Measurements from ENCODE around the gene ALDOA. TPM values are rescaled to one million over a fixed set of nuclear protein-coding genes. Genes with fewer than 3 reads are reported as not detected.

ALDOA gene
- total RNA-seq, result 89.8 TPM

GRCh38 chr16:30065102-30065942 lies at the start of gene ALDOA:
Gene ALDOA (plus strand): TSS chr16:30065760. CDS start chr16:30066898, 1,138 bp downstream.

DNA sequence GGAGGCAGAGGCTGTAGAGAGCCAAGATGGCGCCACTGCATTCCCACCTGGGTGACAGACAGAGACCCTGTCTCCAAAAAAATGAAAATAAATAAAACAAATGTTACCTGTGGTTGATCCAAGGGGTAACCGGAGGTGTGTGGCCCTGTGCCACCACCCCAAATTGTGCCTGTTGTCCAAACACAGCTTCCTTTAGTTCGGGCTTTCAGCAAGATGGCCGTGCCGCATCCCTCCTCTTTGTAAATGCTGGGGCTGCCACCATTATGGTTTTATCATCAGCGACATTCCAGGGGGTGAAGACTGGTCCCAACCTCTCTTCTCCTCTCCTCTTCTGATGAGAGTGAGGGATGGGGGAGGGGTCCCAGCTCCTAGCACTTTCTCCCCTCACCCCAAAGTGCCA lies 42.7 kb upstream of the ALDOA start, which contains the start of gene C16orf92:
Gene C16orf92, plus strand, starts transcription at position 312 of the 400 bp plus-strand sequence. CDS start 143 bp downstream, outside the sequence.

GRCh38 chr16:30030841-30031413 lies 34.6 kb upstream of the ALDOA start, which contains the start of gene TLCD3B:
Gene TLCD3B (minus strand): TSS chr16:30031271. CDS start chr16:30030527, 744 bp downstream.

GRCh38 chr16:30075503-30076275 lies 10.1 kb downstream of the ALDOA start, which contains the start of gene PPP4C:
Gene PPP4C (plus strand): TSS chr16:30075994. CDS start chr16:30076378, 384 bp downstream.

DNA sequence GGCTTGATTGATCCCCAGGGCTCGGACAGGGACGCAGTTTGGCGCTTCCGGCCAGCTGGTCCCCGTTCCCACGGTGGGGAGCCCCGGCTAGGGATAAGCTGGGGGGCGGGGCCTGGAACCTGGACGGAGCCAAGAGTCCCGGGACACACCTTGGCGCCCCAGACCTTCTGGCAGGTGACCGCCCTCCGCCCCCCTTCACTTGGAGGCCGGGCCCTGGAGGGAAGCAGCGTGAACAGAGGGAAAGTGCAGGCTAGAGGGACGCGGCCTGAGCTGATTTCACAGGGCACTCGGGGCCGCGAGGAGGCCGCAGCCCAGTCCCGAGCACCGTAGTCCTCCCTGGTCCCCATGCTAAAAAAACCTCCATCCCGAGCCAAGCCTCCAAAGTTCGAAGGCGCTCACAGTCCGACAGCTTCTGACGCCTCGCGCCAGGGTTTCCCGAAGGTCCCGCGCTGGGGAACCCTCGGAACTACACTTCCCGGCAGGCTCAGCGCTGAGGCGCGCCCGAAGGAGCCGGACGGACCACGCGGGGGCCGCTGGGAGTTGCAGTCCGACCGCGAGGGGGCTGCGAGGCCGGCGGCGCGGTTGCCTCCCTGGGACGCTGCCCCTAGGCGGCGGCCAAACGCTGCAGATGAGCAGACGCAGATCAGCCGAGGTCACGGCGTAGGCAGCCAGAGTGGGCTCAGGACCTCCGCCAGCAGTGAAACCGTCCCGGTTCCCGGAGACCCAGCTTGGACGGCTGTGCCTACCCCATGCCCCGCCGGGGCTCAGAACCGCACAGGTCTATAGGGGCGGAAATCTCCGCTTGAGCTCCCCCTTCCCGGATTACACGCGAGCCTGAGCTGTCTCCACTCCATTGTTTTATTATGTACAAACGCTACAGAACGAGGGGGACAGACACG lies 26.2 kb downstream of the ALDOA start, which contains the start of gene TBX6:
Gene TBX6, minus strand, starts transcription at position 451 of the 899 bp plus-strand sequence. CDS start 731 bp downstream, outside the sequence.

DNA sequence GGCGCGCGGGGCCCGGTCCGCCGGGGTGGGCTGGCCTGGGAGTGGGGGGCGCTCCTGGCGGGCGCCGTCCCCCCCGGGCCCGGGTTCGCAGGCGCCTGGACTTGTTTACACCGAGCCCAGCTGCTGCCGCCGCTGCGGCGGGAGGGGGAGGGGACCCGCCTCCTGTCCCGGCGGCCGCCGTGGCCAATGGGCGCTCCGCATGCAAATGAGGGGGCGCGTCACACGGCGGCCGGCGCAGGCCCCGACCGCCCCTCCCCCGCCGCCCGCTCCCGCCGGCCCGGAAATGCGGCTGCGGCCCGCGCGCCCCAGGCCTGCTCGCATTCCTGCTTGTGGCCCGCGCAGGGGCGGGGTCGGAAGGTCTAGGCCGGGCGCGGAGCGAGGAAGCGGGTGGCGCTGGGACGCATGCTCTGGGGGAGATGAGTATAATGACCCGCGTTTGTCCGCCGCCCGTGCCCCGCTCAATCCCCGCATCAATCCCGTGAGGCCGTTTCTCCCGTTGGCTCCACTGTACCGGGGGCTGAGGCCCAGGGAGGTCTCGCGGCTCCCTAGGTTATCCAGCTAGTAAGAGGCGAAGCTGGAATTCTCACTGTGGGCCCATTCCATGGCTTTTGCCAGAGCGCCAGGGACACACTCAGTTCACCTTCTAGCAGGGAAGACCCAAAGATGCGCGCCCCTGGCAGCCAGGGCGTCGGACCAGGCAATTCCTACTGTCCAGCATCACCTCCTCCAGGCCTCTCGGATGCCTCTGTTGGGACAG lies 30.7 kb downstream of the ALDOA start, which contains the start of gene YPEL3:
Gene YPEL3, minus strand, starts transcription at position 109 of the 757 bp plus-strand sequence. CDS start 731 bp downstream, outside the sequence.

DNA sequence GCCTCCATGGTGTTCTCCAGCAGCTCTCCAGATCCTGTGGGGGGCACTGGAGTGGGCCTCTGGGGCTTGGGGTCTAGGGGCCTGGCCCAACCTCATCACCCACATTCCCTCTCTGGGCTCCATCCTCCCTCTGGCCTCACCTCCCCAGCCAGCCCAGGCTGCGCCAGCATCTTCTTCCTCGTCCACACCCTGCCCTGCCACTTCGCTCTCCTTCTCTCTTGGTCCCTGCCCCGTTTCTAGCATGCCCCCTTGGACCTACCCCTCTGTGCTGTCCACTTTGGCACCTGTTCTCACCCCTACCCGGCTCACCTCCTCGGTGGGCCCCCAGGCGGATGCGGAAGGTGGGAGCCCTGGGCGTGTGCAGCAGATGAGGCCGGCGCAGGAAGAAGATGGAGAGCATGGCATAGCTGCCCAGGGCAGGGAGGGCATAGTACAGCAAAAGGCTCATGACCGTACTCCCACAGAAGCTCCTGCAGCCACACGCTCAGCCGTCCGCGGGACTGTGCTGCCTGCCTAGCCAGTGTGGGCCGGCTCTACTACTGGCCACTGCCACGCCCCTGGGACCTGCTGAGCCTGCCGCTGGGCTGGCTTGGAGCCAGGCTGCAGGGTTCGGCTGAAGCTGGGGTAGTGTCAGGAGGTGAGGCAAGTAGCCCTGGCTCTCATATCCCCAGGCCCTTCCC lies 47.6 kb downstream of the ALDOA start, which contains the start of gene GDPD3:
Gene GDPD3, minus strand, starts transcription at position 507 of the 680 bp plus-strand sequence. Its CDS starts 59 bp downstream, at position 448.

Other genes with a start within 250 kb of the ALDOA start
- 18.8 TPM for gene PAGR1, start 249.6 kb upstream of the ALDOA start, total RNA-seq
- 5.6 TPM for gene MVP, start 245.3 kb upstream of the ALDOA start, total RNA-seq
- gene CDIPT, start 202.5 kb upstream of the ALDOA start, total RNA-seq, result 48.8 TPM
- 52.0 TPM for gene SEZ6L2, start 166.2 kb upstream of the ALDOA start, total RNA-seq
- gene ASPHD1, start 165.3 kb upstream of the ALDOA start, total RNA-seq, result 13.1 TPM
- gene KCTD13, start 139.5 kb upstream of the ALDOA start, total RNA-seq, result 36.6 TPM
- gene TMEM219, start 103.7 kb upstream of the ALDOA start, total RNA-seq, result 25.4 TPM
- 55.4 TPM for gene TAOK2, start 91.9 kb upstream of the ALDOA start, total RNA-seq
- 18.8 TPM for gene HIRIP3, start 70.1 kb upstream of the ALDOA start, total RNA-seq
- 22.8 TPM for gene INO80E, start 69.5 kb upstream of the ALDOA start, total RNA-seq
- 17.2 TPM for gene DOC2A, start 54.7 kb upstream of the ALDOA start, total RNA-seq
- gene C16orf92, start 42.6 kb upstream of the ALDOA start, total RNA-seq, result not detected
- gene TLCD3B, start 34.5 kb upstream of the ALDOA start, total RNA-seq, result 24.4 TPM
- gene PPP4C, start 10.2 kb downstream of the ALDOA start, total RNA-seq, result 60.4 TPM
- gene TBX6, start 26.2 kb downstream of the ALDOA start, total RNA-seq, result 0.31 TPM
- gene YPEL3, start 30.5 kb downstream of the ALDOA start, total RNA-seq, result 29.1 TPM
- gene GDPD3, start 47.8 kb downstream of the ALDOA start, total RNA-seq, result 1.9 TPM
- gene MAPK3, start 57.5 kb downstream of the ALDOA start, total RNA-seq, result 26.0 TPM
- gene CORO1A, start 117.8 kb downstream of the ALDOA start, total RNA-seq, result 26.3 TPM
- 16.9 TPM for gene BOLA2B, start 127.9 kb downstream of the ALDOA start, total RNA-seq
- gene SLX1A, start 128.1 kb downstream of the ALDOA start, total RNA-seq, result 27.2 TPM
- 7.8 TPM for gene SULT1A3, start 133.5 kb downstream of the ALDOA start, total RNA-seq
- 8.5 TPM for gene NPIPB13, start 182.7 kb downstream of the ALDOA start, total RNA-seq